HepG2 (cell line): ENCODE results near the gene CARS2. TPM values are rescaled to one million over a fixed set of nuclear protein-coding genes. Genes with fewer than 3 reads are reported as not detected.

Source experiments
- ATAC-seq: fragments of 200-7000 bp; cut with Tn5 transposase; 3 replicates; pipeline ENCODE4 v1.9.1; 2020; ENCODE audit warnings: mild to moderate bottlenecking, moderate library complexity
- BruUV-seq: library from RNA; stranded (reverse); fragments of 400-500 nt; replicated peaks from 2 replicates; lab custom pipeline; 2021; lab: Mats Ljungman, UMichigan
- CTCF ChIA-PET: fragments of 300-600 bp; formaldehyde crosslinking; extraction: SDS; loops from one replicate; lab custom pipeline; 2021; ENCODE audit warnings: low total read pairs, inconsistent platforms, low intra/inter-chr PET ratio; lab: Yijun Ruan, JAX
- POLR2A ChIA-PET: fragments of 350-600 bp; sonication (Branson Sonifier 250); formaldehyde crosslinking; loops from one replicate; lab custom pipeline; 2020; ENCODE audit warnings: antibody characterized with exemption, inconsistent platforms; lab: Yijun Ruan, JAX
- DNase-seq: peaks from one replicate; pipeline ENCODE4 v3.0.0-alpha.2; 2015; ENCODE audit warnings: low spot score
- FAIRE-seq: peaks from 3 replicates; lab custom pipeline; 2011; peaks lifted over from hg19 to GRCh38; lab: Jason Lieb, UNC
- H2AFZ ChIP-seq: one replicate; pipeline ENCODE4 v1.6.1; 2011; ENCODE audit warnings: low read length, inconsistent platforms
- H3K27ac ChIP-seq: fragments of 300-600 bp; 3 replicates; pipeline ENCODE4 v1.8.0; 2011; ENCODE audit warnings: mixed run types, mild to moderate bottlenecking, mixed read lengths, low read length, inconsistent platforms; ENCODE audit not compliant: insufficient read depth; ENCODE audit errors: extremely low read length
- H3K27me3 ChIP-seq, 2 experiments: fragments of 200-600 bp in 1 of 2; 2 replicates in 1 of 2; 3 replicates in 1 of 2; pipeline versions ENCODE4 v1.6.0 to v1.8.0; 2011; ENCODE audit warnings: low read length in 2 of 2, mild to moderate bottlenecking in 2 of 2, moderate library complexity in 2 of 2, inconsistent platforms in 1 of 2; ENCODE audit not compliant: insufficient read depth in 2 of 2, control insufficient read depth in 1 of 2
- H3K36me3 ChIP-seq, 2 experiments: fragments of 200-600 bp in 1 of 2; replicated peaks in 1 of 2; 2 replicates in 1 of 2; 3 replicates in 1 of 2; pipeline versions ENCODE4 v1.5.1 to v1.8.0; 2011; ENCODE audit warnings: low read length in 2 of 2, inconsistent platforms in 1 of 2; ENCODE audit not compliant: insufficient read depth in 2 of 2, control insufficient read depth in 1 of 2
- H3K4me1 ChIP-seq: 2 replicates; pipeline ENCODE4 v1.5.1; 2012; ENCODE audit warnings: low read length, inconsistent platforms; ENCODE audit not compliant: insufficient read depth
- H3K4me2 ChIP-seq: 2 replicates; pipeline ENCODE4 v1.6.0; 2011; ENCODE audit warnings: low read depth, low read length, inconsistent platforms
- H3K4me3 ChIP-seq, 3 experiments: fragments of 200-600 bp in 1 of 3; sonication (generic), shearing (Covaris generic) in 1 of 3; replicated peaks in 1 of 3; 2 replicates each; pipeline ENCODE4 v1.5.1; 2011 to 2016; ENCODE audit warnings: low read length in 3 of 3, inconsistent platforms in 2 of 3, low read depth in 2 of 3, mild to moderate bottlenecking in 2 of 3, control low read depth in 1 of 3, mixed read lengths in 1 of 3; ENCODE audit not compliant: insufficient read depth in 1 of 3
- H3K79me2 ChIP-seq: one replicate; pipeline ENCODE4 v1.6.1; 2011; ENCODE audit warnings: low read length, inconsistent platforms; ENCODE audit not compliant: insufficient read depth
- H3K9ac ChIP-seq: 2 replicates; pipeline ENCODE4 v1.6.0; 2011; ENCODE audit warnings: mild to moderate bottlenecking, low read depth, low read length, inconsistent platforms; ENCODE audit not compliant: insufficient read depth
- H3K9me3 ChIP-seq: 2 replicates; pipeline ENCODE4 v1.5.1; 2012; ENCODE audit warnings: mild to moderate bottlenecking, low read length
- H4K20me1 ChIP-seq: 2 replicates; pipeline ENCODE4 v1.6.0; 2011; ENCODE audit warnings: inconsistent platforms, mild to moderate bottlenecking, low read length, moderate library complexity; ENCODE audit not compliant: insufficient read depth
- AGO2 ChIP-seq: fragments of 200-400 bp; formaldehyde crosslinking; optimal IDR thresholded peaks from 2 replicates; pipeline ENCODE3; 2017; ENCODE audit warnings: mild to moderate bottlenecking, low read depth, low read length, moderate library complexity
- DRAP1 ChIP-seq: IDR thresholded peaks from 2 replicates; pipeline ENCODE4 v1.6.1; 2016; ENCODE audit warnings: missing genetic modification reagents, missing compliant biosample characterization
- FOSL1 ChIP-seq: sonication (generic); formaldehyde crosslinking; IDR thresholded peaks from 2 replicates; pipeline ENCODE4 v1.9.0; 2021; ENCODE audit warnings: missing genetic modification reagents, borderline replicate concordance
- RBM22 ChIP-seq: fragments of 200-400 bp; formaldehyde crosslinking; optimal IDR thresholded peaks from 2 replicates; pipeline ENCODE3; 2017; ENCODE audit warnings: mild to moderate bottlenecking, low read length, moderate library complexity
- ZBTB20 ChIP-seq: sonication (generic); formaldehyde crosslinking; IDR thresholded peaks from 2 replicates; pipeline ENCODE4 v1.8.1; 2023; ENCODE audit warnings: missing genetic modification reagents, low read depth, mild to moderate bottlenecking, borderline replicate concordance
- ZNF746 ChIP-seq: sonication (generic); formaldehyde crosslinking; IDR thresholded peaks from 2 replicates; pipeline ENCODE4 v1.8.0; 2022; ENCODE audit warnings: mild to moderate bottlenecking, missing genetic modification reagents
- ZNF850 ChIP-seq: sonication (generic); formaldehyde crosslinking; conservative IDR thresholded peaks from 2 replicates; pipeline ENCODE4 v1.9.0; 2021; ENCODE audit warnings: mild to moderate bottlenecking, missing genetic modification reagents
- WGBS: methylation state at CpG from one replicate; pipeline ENCODE4 v1.1.6; 2017; ENCODE audit warnings: low lambda C conversion rate; 5-methylcytosine and 5-hydroxymethylcytosine counted together
- in situ Hi-C: cut with HindIII; loops from 2 replicates; pipeline ENCODE4 v1.10.0; 2017; ENCODE audit warnings: low pct_unique_long_range_greater_than_20kb; ENCODE audit not compliant: extremely low pct_ligation_motif_present
- intact Hi-C: fragments of 100-400 bp; cut with micrococcal nuclease; formaldehyde crosslinking; loops from one replicate; pipeline ENCODE4 v1.10.0; 2022; ENCODE audit not compliant: unreplicated experiment
- polyA plus RNA-seq, 8 experiments: library from polyadenylated mRNA; depleted of rRNA in 3 of 8; stranded (reverse) in 7 of 8; unstranded in 1 of 8; fragments of >200 nt; fragmentation: Illumina TruSeq in 4 of 8; extraction: Trizol in 4 of 8; gene quantifications; 2 replicates each; pipeline versions ENCODE4 v1.2.1 to v1.2.3, GENCODE V29; 2011 to 2016; ENCODE audit warnings: low read depth in 4 of 8, missing spikeins in 1 of 8, mixed read lengths in 1 of 8; ENCODE audit not compliant: insufficient read depth in 1 of 8
- total RNA-seq, 5 experiments: library from RNA; depleted of rRNA; stranded (reverse); fragments of >200 nt; fragmentation: Illumina TruSeq; extraction: Trizol; gene quantifications; 2 replicates each; pipeline ENCODE4 v1.2.3, GENCODE V29; 2016; ENCODE audit warnings: low read depth in 1 of 5

Gene CARS2
- total and polyA plus RNA-seq, 2 of the 13 experiments (the other 11 are each of a cell fraction or from before 2014, with no cell fraction given) = 41.1 to 59.3 TPM

GRCh38 chr13:110643768-110644421 lies 62.0 kb downstream of the CARS2 start:
- H3K4me1 ChIP-seq = no peaks in the 10 kb centered on the region
- TF ChIP-seq ZBTB20 (CRISPR knock-in tag) (no peak), FOSL1 (CRISPR knock-in tag) (no peak), RBM22 (peak; percentile 34), AGO2 (peak; percentile 42)
- H3K79me2 ChIP-seq = no peaks in the 10 kb centered on the region
- no peaks in the 10 kb centered on the region for H3K9me3 ChIP-seq
- no peak for FAIRE-seq
- H3K36me3 ChIP-seq = peaks cover 10 to 47% of the 10 kb centered on the region in 2 experiments; a peak in 4 of 5 replicates
- no peak overlapping the region for H3K27ac ChIP-seq
- no peaks in the 10 kb centered on the region for H3K27me3 ChIP-seq
- ChIA-PET POLR2A (interaction anchor here (1.1 kb wide), 1 partner anchor 71 kb away, joined by 3 read pairs; no protein-coding TSS in a partner anchor), CTCF (no interaction called here)
- in situ Hi-C loops = no loop called here
- H3K9ac ChIP-seq = no peak overlapping the region
- BruUV-seq = no TSS peak
- H3K4me2 ChIP-seq = no peak overlapping the region
- 95% methylated on average over 13 of the region's 13 CpGs for WGBS
- ATAC-seq = no peak
- intact Hi-C loops = no loop called here
- peaks cover 4% of the 10 kb centered on the region for H4K20me1 ChIP-seq
- H2AFZ ChIP-seq = no peak overlapping the region
- no peak for DNase-seq
- H3K4me3 ChIP-seq = no peak overlapping the region

GRCh38 chr13:110643324-110643723 lies 62.6 kb downstream of the CARS2 start:
- ATAC-seq (no peak), FAIRE-seq (no peak), DNase-seq (no peak)
- Histone ChIP-seq H3K27me3 (no peaks in the 10 kb centered on the region), H2AFZ (no peak overlapping the region), H3K9ac (no peak overlapping the region), H3K79me2 (no peaks in the 10 kb centered on the region), H3K4me1 (no peaks in the 10 kb centered on the region), H3K27ac (no peak overlapping the region), H3K36me3 (peaks cover 12 to 52% of the 10 kb centered on the region in 2 experiments; a peak in 4 of 5 replicates), H3K4me3 (no peak overlapping the region), H3K4me2 (no peak overlapping the region), H3K9me3 (no peaks in the 10 kb centered on the region), H4K20me1 (peaks cover 4% of the 10 kb centered on the region)
- intact Hi-C loops (no loop called here), in situ Hi-C loops (no loop called here)
- TF ChIP-seq ZNF850 (CRISPR knock-in tag) (no peak), AGO2 (peak; percentile 47), ZNF746 (CRISPR knock-in tag) (no peak), DRAP1 (CRISPR knock-in tag) (no peak)
- BruUV-seq = no TSS peak
- ChIA-PET CTCF (no interaction called here), POLR2A (no interaction called here)
- 93% methylated on average over 7 of the region's 11 CpGs for WGBS
